Measurements from ENCODE around the gene TMEM170A.

DNA sequence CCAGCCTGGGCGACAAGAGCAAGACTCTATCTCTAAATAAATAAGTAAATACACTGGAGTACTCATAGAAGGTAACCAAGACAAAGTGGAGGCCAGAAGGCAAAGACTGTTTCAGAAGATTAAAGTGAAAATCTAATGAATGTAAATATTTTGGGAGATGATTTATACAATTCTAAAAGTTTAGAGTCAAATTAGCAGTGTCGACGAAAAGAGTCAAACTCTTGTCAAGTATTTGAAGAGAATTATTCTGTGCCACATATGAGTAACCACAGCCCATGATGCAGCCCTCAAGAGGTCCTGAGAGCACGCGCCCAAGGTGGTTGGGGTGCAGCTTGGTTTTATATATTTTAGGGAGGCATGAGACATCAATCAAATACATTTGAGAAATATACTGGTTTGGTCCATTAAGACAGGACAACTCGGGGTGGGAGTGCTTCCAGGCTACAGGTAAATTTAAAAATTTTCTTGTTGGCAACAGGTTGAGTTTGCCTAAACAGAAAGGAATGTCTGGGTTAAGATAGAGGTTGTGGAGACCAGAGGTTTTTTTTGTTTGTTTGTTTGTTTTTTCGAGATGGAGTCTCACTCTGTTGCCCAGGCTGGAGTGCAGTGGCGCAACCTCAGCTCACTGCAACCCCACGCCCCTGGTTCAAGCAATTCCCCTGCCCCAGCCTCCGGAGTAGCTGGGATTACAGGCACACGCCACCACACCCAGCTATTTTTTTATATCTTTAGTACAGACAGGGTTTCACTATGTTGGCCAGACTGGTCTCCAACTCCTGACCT lies 34.7 kb downstream of the TMEM170A start:
- no peak for TF ChIP-seq POLR2A (IDR thresholded peaks at IDR 0.05)
- TF ChIP-seq, protein P1, sequence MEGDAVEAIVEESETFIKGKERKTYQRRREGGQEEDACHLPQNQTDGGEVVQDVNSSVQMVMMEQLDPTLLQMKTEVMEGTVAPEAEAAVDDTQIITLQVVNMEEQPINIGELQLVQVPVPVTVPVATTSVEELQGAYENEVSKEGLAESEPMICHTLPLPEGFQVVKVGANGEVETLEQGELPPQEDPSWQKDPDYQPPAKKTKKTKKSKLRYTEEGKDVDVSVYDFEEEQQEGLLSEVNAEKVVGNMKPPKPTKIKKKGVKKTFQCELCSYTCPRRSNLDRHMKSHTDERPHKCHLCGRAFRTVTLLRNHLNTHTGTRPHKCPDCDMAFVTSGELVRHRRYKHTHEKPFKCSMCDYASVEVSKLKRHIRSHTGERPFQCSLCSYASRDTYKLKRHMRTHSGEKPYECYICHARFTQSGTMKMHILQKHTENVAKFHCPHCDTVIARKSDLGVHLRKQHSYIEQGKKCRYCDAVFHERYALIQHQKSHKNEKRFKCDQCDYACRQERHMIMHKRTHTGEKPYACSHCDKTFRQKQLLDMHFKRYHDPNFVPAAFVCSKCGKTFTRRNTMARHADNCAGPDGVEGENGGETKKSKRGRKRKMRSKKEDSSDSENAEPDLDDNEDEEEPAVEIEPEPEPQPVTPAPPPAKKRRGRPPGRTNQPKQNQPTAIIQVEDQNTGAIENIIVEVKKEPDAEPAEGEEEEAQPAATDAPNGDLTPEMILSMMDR (IDR thresholded peaks at IDR 0.05) = no peak
